Activated effector memory CD4-positive, alpha-beta T cell treated with anti-CD3 and anti-CD28 coated beads, Interleukin-2, amount 50 U/mL, for 16 hours (primary cell): ENCODE measurements around the gene STUM.

Experiments used
- DNase-seq: peaks from one replicate; pipeline ENCODE4 v3.0.0-alpha.2; 2020

Gene STUM

DNA sequence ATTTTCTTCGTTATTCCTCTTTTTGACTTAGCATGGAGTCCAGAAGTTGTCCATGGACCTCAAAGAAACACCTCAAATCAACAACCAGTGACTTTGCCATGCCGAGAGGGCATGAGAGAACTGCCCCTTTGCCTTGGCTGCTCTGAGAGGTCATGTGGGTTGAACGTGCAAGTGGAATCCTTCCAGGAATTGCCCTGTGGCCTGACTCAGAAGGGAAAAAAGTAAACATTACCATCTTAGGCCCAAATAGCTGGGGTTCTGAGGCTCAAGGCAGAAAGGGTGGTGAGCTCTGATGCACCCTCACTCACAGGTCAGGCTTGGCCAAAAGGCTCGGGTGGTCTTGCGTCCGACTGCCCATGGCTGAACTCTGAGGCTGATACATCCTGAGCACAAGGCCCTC is 15.1 kb downstream of the STUM start:
- no peak for DNase-seq

DNA sequence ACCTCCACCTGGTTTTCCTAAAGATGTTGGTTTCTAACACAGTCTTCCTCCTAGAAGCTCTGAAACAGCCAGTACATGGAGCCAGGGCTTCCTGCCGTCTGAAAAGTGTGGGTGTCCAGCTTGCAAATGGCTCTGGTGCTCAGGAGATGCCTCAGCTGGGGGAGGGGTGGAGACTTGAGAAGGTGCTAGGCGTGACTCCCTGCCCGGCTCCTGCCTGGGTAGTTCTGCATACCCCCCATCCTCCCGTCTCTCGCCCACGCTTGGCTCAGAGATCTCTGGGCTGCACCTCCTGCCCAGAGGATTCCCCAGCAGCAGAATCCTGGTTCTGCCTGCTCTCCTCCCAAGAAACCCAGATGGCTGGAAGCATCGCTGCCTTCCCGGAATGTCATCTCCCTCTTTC is 16.9 kb downstream of the STUM start:
- DNase-seq, result no peak

DNA sequence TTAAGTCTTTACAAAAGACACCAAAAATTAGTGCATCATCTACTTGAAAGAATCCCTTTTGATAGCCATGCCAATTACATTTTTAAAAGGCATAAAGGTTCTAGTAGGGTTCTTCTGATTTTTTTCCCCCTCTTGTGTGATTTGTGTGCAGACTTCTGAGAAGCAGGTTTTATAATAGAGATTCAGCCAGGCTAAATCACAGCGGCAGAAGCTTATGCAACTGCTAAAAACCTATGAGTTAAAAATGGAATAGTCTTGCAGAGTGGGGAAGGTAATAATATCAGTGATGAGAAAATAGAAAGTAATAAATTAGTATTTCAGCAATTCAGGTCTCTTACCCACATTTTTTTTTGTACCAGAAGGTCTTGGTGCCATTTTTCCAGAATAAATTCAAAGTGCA is 17.7 kb downstream of the STUM start:
- DNase-seq, result no peak

DNA sequence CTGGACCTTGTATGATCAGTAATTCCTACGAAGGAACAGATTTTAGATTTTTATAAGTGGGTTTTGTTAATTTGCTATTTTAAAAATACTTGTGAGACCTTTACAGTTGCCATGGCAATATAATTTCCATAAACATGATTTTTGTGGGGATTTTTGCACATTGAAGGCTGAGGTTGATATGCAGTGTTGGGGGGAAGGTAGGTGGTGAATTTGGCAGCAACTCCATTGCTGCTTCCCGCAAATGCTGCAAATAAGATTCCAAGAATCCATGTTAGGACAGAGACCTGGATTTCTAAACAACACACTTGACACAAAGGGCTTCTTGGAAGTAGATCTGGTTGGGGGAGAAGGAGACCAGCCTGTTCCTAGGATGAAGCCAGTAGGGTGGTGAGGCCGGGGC is 18.2 kb downstream of the STUM start:
- no peak for DNase-seq

DNA sequence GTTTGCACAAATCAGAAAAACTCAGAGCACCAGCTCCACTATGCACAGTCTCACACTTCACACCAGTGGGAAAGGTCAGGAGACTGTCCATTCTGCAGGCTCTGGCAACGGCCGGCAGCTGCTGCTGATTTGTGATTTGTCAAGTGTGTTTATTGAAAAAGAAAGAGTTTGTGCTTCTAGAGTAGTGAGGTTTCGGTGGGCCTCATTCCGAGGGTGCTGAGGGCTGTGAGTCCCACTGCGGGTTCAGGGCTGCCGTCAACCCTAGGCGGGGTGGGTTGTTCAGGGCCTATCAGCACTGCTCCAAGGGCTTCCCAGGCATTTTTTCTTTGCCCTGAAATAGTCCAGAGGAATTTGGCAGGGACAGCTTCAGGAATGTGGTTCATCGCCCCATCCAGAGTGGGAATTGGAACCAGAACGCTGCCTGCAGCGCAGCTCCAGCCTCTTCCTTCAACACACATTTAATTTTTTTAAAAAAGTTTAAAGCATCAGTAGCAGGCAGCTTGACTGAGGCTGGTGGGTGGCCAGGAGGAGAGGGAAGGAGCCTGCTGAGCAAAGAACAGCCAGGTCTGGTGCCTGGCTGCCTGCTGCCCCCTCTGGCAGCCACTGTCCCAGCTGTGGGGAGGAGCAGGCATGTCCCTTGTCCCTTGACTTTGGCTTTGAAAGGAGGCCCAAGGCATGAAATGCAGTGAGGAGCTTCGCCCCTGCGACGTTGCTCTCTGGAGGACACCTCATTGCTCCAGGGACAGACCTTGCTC is 19.7 kb downstream of the STUM start:
- DNase-seq, result no peak

DNA sequence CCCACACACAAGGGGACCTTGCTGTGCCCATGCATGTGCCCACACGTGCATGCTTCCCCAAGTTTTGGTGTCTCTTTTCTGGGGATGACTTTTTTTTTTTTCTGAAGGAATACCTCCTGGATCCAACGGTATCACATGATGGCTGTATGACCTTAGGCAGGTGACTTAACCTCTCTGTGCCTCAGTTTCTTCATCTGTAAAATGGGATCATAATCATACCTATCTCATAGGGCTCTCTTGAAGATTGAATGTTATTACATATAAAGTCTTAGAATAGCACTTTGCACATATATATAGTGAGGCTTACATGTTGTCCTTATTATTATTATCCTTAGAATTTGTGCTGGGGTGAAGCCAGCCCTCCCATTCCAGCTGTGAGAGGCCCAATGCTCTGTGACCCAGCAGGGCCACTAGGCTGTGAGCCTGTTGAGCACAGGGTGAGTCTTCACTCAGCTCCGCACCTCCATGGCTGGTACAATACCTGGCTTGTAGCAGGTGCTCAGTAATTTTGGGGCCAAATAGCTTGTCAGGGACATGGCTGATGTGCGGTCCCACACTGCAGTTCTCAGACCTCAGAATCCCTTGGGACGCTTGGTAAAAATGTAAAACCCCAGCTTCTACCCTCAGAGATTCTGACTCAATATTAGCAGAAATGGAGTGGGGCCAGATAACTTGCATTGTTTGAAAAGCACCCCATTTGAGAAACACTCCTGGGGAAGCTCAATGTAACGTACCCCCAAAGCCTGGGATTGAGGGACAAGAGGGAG is 20.6 kb downstream of the STUM start:
- no peak for DNase-seq

DNA sequence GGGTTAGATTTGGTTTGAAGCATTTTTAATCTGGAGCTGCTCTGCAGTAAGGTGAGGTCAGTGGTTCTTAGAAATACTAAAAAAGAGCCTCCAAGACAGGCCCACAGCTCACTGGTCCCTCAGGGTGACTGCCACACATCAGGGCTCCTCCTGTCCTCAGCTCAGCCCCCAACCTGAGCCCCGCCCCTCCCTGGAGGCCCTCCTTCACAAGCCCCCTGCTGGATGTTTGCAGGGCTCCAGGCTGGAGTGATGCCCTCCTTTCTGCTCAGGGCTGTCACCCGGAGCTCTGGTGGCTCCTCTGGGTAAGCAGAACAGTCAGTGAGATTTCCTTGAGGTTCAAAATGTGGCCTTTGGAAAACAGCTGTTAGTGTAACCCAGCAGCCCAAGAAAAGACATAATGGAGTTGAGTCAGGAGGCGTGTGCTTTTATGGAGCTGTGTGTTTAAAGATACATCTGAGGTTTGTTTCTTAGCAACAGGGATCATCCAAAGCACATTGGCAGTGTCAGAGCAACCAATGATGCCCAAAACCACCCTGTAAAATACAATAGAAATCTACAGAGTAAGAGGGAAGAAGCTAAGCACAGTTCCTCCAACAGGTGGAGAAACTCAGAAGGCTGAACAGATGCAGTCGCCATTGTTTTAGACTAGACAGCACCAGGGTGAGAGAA is 21.4 kb downstream of the STUM start:
- no peak for DNase-seq

- DNase-seq, result no peak
Measured at GRCh38 chr1:226571893-226572292, 23.3 kb downstream of the STUM start.

GRCh38 chr1:226572325-226572726 is 23.8 kb downstream of the STUM start:
- no peak for DNase-seq

- no peak for DNase-seq
Measured at GRCh38 chr1:226574044-226574443, 25.5 kb downstream of the STUM start.

GRCh38 chr1:226574591-226575435 is 26.2 kb downstream of the STUM start:
- DNase-seq, result no peak

- DNase-seq, result no peak
Measured at GRCh38 chr1:226575436-226575720, 26.8 kb downstream of the STUM start.

GRCh38 chr1:226575739-226576378 is 27.3 kb downstream of the STUM start:
- DNase-seq, result no peak

DNA sequence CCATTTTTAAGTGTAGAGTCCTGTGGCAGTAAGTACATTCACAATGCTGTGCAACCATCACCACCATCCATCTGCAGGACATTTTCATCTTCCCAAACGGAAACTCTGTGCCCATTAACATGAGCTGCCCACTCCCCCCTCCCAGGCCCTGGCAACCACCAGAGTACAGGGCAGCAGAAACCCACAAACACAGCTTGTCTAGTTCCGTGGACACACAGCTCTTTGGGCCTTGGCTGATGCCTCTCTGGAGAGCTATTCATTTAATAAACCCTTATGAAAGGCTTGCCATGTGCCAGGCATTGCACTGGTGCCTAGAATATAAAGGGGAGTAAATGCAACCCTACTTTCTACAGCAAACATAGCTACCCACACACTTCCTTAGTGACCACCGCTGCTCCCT is 28.0 kb downstream of the STUM start:
- no peak for DNase-seq

- no peak for DNase-seq
Measured at GRCh38 chr1:226577401-226578180, 29.0 kb downstream of the STUM start.

GRCh38 chr1:226578946-226579578 is 30.5 kb downstream of the STUM start:
- no peak for DNase-seq

DNA sequence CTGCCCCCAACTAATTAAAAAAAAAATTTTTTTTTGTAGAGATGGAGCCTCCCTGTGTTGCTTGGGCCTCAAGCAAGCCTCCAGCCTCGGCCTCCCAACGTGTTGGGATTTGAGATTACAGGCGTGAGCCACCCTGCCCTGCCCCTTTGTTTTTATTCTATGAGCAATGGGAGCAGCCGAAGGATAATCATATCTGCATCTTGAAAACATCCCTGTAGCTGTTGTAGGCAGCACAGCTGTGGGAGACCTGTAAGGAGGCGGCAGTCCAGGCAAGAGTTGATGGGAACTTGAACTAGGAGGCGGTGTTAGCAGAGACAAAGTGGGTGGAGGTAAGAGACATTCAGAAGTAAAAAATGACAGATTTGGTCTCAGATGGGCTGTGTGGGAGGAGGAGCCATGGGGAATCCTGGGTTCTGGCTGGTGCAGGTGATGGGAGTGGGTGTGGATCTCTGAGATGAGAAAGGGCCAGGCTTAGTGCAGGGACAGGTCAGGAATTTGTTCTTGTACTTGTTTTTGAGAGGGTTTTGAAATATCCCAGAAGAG is 31.3 kb downstream of the STUM start:
- no peak for DNase-seq

GRCh38 chr1:226580625-226581270 is 32.2 kb downstream of the STUM start:
- no peak for DNase-seq

DNA sequence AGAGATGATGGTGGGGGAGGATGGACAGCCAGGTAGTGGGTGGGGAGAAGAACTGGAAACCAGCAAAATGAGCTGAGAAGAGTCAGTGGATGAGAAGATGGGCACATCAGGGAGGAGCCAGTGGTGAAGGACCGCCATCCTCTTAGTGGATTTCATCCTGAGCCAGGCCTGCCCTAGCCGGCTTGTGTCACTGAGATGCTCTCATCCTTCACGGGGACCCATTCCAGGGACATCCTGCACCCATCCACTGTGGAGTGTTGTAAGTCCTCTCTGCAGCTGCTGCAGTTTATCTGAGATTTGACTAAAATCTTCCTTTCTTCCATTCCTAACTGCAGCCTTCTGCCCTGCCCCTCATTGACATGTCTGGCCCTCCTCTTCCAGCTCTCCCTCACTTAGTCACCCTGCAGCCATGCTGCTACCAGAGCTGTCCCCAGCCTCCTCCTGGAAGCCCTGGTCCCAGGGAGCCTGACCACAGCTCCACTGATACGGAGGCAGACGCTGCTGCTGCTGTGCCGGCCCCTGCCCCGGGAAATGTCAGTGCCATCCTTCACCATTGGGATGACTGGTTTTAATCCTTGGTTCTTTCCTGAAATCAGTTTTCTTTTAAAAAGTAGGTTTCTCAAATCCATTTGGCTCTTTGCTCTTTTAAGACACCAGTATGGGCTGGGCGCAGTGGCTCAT is 33.2 kb downstream of the STUM start:
- DNase-seq, result no peak

GRCh38 chr1:226582966-226583365 is 34.4 kb downstream of the STUM start:
- no peak for DNase-seq
